H9 (cell line): ENCODE results near the gene CCDC137. TPM values are rescaled to one million over a fixed set of nuclear protein-coding genes. Genes with fewer than 3 reads are reported as not detected.

Experiments
- DNase-seq: peaks from one replicate; pipeline ENCODE4 v3.0.0-alpha.2; 2017
- H2AFZ ChIP-seq: one replicate; pipeline ENCODE4 v1.6.1; 2013; ENCODE audit warnings: mild to moderate bottlenecking, low read length, control low read depth, moderate library complexity
- H2AK5ac ChIP-seq: 2 replicates; pipeline ENCODE4 v1.6.1; 2013; ENCODE audit warnings: low read length, control low read depth, mixed read lengths; ENCODE audit not compliant: insufficient read length
- H2BK120ac ChIP-seq: one replicate; pipeline ENCODE4 v1.6.1; 2013; ENCODE audit warnings: low read depth, mild to moderate bottlenecking, low read length, control low read depth, inconsistent platforms; ENCODE audit not compliant: poor library complexity, severe bottlenecking
- H2BK12ac ChIP-seq: 2 replicates; pipeline ENCODE4 v1.6.1; 2013; ENCODE audit warnings: low read length, control low read depth, mixed read lengths, low read depth; ENCODE audit not compliant: insufficient read length
- H2BK15ac ChIP-seq: 2 replicates; pipeline ENCODE4 v1.6.1; 2013; ENCODE audit warnings: low read depth, low read length, control low read depth
- H2BK20ac ChIP-seq: one replicate; pipeline ENCODE4 v1.6.1; 2013; ENCODE audit warnings: low read depth, mild to moderate bottlenecking, low read length, control low read depth, inconsistent platforms; ENCODE audit not compliant: poor library complexity, severe bottlenecking
- H2BK5ac ChIP-seq: 2 replicates; pipeline ENCODE4 v1.6.1; 2013; ENCODE audit warnings: low read length, control low read depth, mixed read lengths; ENCODE audit not compliant: insufficient read length
- H3K14ac ChIP-seq: 2 replicates; pipeline ENCODE4 v1.6.1; 2013; ENCODE audit warnings: low read length, control low read depth; ENCODE audit not compliant: insufficient read depth
- H3K18ac ChIP-seq: 2 replicates; pipeline ENCODE4 v1.6.1; 2013; ENCODE audit warnings: low read depth, mild to moderate bottlenecking, mixed read lengths, low read length, control low read depth; ENCODE audit not compliant: insufficient read length
- H3K23ac ChIP-seq: 2 replicates; pipeline ENCODE4 v1.6.1; 2013; ENCODE audit warnings: low read length, control low read depth, mixed read lengths, low read depth; ENCODE audit not compliant: insufficient read length
- H3K23me2 ChIP-seq: 2 replicates; pipeline ENCODE4 v1.6.1; 2013; ENCODE audit warnings: low read depth, mild to moderate bottlenecking, mixed read lengths, low read length, control low read depth; ENCODE audit not compliant: insufficient read length, poor library complexity, severe bottlenecking
- H3K27ac ChIP-seq: 2 replicates; pipeline ENCODE4 v1.5.1; 2013; ENCODE audit warnings: low read length, control low read depth, mixed read lengths, low read depth; ENCODE audit not compliant: insufficient read length
- H3K27me3 ChIP-seq: 2 replicates; pipeline ENCODE4 v1.6.1; 2013; ENCODE audit warnings: low read length, control low read depth, inconsistent platforms; ENCODE audit not compliant: insufficient read depth
- H3K4ac ChIP-seq: 2 replicates; pipeline ENCODE4 v1.6.1; 2013; ENCODE audit warnings: low read depth, mild to moderate bottlenecking, control low read depth, inconsistent platforms, low read length, moderate library complexity
- H3K4me1 ChIP-seq: 2 replicates; pipeline ENCODE4 v1.6.1; 2013; ENCODE audit warnings: low read length, control low read depth, inconsistent platforms; ENCODE audit not compliant: insufficient read depth
- H3K4me2 ChIP-seq: 2 replicates; pipeline ENCODE4 v1.6.1; 2013; ENCODE audit warnings: low read length, control low read depth, mixed read lengths; ENCODE audit not compliant: insufficient read length, insufficient read depth
- H3K56ac ChIP-seq: 2 replicates; pipeline ENCODE4 v1.6.1; 2013; ENCODE audit warnings: low read depth, mild to moderate bottlenecking, mixed read lengths, low read length, control low read depth; ENCODE audit not compliant: insufficient read length
- H3K79me1 ChIP-seq: 2 replicates; pipeline ENCODE4 v1.6.1; 2013; ENCODE audit warnings: low read depth, mild to moderate bottlenecking, moderate library complexity, low read length, control low read depth, inconsistent platforms; ENCODE audit not compliant: insufficient read depth, poor library complexity, severe bottlenecking
- H3K79me2 ChIP-seq: 2 replicates; pipeline ENCODE4 v1.6.1; 2013; ENCODE audit warnings: low read length, control low read depth, inconsistent platforms; ENCODE audit not compliant: insufficient read depth
- H3K9ac ChIP-seq: 2 replicates; pipeline ENCODE4 v1.6.1; 2013; ENCODE audit warnings: low read length, control low read depth, mixed read lengths; ENCODE audit not compliant: insufficient read length; ENCODE audit errors: extremely low read depth
- H3K9me3 ChIP-seq: one replicate; pipeline ENCODE4 v1.6.1; 2013; ENCODE audit warnings: low read depth, low read length, inconsistent platforms; ENCODE audit not compliant: control insufficient read depth
- H3T11ph ChIP-seq: one replicate; pipeline ENCODE4 v1.6.1; 2013; ENCODE audit warnings: mild to moderate bottlenecking, low read length, control low read depth, inconsistent platforms
- H4K20me1 ChIP-seq: one replicate; pipeline ENCODE4 v1.6.1; 2013; ENCODE audit not compliant: control insufficient read depth, insufficient read length, insufficient read depth
- H4K5ac ChIP-seq: 2 replicates; pipeline ENCODE4 v1.6.1; 2013; ENCODE audit warnings: low read depth, mild to moderate bottlenecking, mixed read lengths, low read length, control low read depth; ENCODE audit not compliant: insufficient read length
- H4K8ac ChIP-seq: replicated peaks from 2 replicates; pipeline ENCODE4 v1.6.1; 2013; ENCODE audit warnings: low read length, control low read depth, mixed read lengths, low read depth; ENCODE audit not compliant: insufficient read length
- H4K91ac ChIP-seq: 2 replicates; pipeline ENCODE4 v1.6.1; 2013; ENCODE audit warnings: low read depth, mild to moderate bottlenecking, moderate library complexity, mixed read lengths, low read length, control low read depth; ENCODE audit not compliant: insufficient read length
- H3K27ac Mint-ChIP-seq, 3 experiments: 2 replicates in 2 of 3; 3 replicates in 1 of 3; pipeline ENCODE4 v1.8.0; 2020 to 2021; ENCODE audit warnings: mixed read lengths in 3 of 3, mild to moderate bottlenecking in 1 of 3, moderate library complexity in 1 of 3
- H3K27me3 Mint-ChIP-seq: 2 replicates; pipeline ENCODE4 v1.8.0; 2021; ENCODE audit warnings: low read depth, mild to moderate bottlenecking, moderate library complexity, mixed read lengths
- H3K36me3 Mint-ChIP-seq, 3 experiments: 2 replicates in 2 of 3; 3 replicates in 1 of 3; pipeline ENCODE4 v1.8.0; 2020 to 2021; ENCODE audit warnings: low read depth in 3 of 3, mixed read lengths in 3 of 3; ENCODE audit not compliant: insufficient read depth in 1 of 3
- H3K4me1 Mint-ChIP-seq, 2 experiments: 2 replicates each; pipeline ENCODE4 v1.8.0; 2020; ENCODE audit warnings: mixed read lengths in 2 of 2
- H3K4me3 Mint-ChIP-seq, 2 experiments: 2 replicates in 1 of 2; 3 replicates in 1 of 2; pipeline ENCODE4 v1.8.0; 2020 to 2021; ENCODE audit warnings: mild to moderate bottlenecking in 2 of 2, mixed read lengths in 2 of 2, moderate library complexity in 1 of 2
- H3K9me3 Mint-ChIP-seq, 2 experiments: 2 replicates in 1 of 2; 3 replicates in 1 of 2; pipeline ENCODE4 v1.8.0; 2020; ENCODE audit warnings: mild to moderate bottlenecking in 2 of 2, mixed read lengths in 2 of 2, moderate library complexity in 1 of 2
- WGBS: extraction: QIAGEN DNeasy Blood & Tissue Kit; methylation state at CpG from one replicate; pipeline ENCODE4 v1.1.7; 2013; ENCODE audit warnings: missing lambda C conversion rate, low lambda C conversion rate, mixed read lengths; ENCODE audit not compliant: insufficient read length; ENCODE audit errors: extremely low coverage; 5-methylcytosine and 5-hydroxymethylcytosine counted together
- total RNA-seq: library from RNA; stranded (reverse); gene quantifications from 2 replicates; pipeline ENCODE4 v1.2.1, GENCODE V29; 2021
- TF ChIP-seq, protein P1 (sequence below): fragments of 200-600 bp; sonication (generic); conservative IDR thresholded peaks from 3 replicates; pipeline ENCODE4 v1.8.0; 2021; ENCODE audit warnings: antibody characterized with exemption, mild to moderate bottlenecking

Gene CCDC137
- total RNA-seq, 1 experiment from 2014 or later = 60.8 TPM

DNA sequence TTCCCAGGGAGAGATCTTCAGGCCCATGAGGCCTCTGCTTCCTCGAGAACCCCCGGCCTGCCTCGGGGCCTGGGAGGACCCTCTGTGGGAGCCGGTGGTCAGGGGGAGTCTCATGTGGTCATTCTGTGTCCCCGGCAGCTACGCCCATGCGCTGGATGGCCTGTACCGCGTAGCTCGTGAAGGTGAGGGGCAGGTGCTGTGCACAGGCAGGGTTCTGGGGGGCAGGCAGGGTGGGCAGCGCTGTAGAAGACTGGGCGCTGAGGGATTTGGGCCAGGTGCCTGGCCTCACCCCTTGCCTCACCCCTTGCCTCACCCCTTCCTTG lies 50.1 kb downstream of the CCDC137 start:
- Histone ChIP-seq H3T11ph (no peak overlapping the region), H2AK5ac (no peak overlapping the region), H3K23ac (no peak overlapping the region), H3K79me1 (no peaks in the 10 kb centered on the region), H2BK5ac (no peak overlapping the region), H3K27ac (no peak overlapping the region), H3K9me3 (no peaks in the 10 kb centered on the region), H3K27me3 (no peaks in the 10 kb centered on the region), H2BK12ac (no peak overlapping the region), H3K4me1 (no peaks in the 10 kb centered on the region), H3K79me2 (no peaks in the 10 kb centered on the region; the same call in 1 of the 2 replicates), H2AFZ (no peak overlapping the region), H2BK15ac (no peak overlapping the region), H3K4ac (no peak overlapping the region), H3K9ac (no peak overlapping the region), H4K5ac (no peak overlapping the region), H4K8ac (no peak overlapping the region), H4K20me1 (no peaks in the 10 kb centered on the region), H4K91ac (no peak overlapping the region), H3K18ac (no peak overlapping the region), H3K4me2 (no peak overlapping the region), H3K23me2 (peaks cover 8% of the 10 kb centered on the region), H3K14ac (no peak overlapping the region), H2BK20ac (no peak overlapping the region), H3K56ac (no peak overlapping the region), H2BK120ac (no peak overlapping the region)
- H3K4me3 Mint-ChIP-seq = no peak overlapping the region
- H3K36me3 Mint-ChIP-seq = peaks cover 6 to 19% (median 14%) of the 10 kb centered on the region in 3 experiments
- no CpG with 5 or more reads among the region's 12 CpGs for WGBS
- H3K4me1 Mint-ChIP-seq = peaks cover 8 to 15% of the 10 kb centered on the region in 2 experiments
- H3K27me3 Mint-ChIP-seq = no peaks in the 10 kb centered on the region; the same call in 1 of the 2 replicates
- TF ChIP-seq, protein P1, sequence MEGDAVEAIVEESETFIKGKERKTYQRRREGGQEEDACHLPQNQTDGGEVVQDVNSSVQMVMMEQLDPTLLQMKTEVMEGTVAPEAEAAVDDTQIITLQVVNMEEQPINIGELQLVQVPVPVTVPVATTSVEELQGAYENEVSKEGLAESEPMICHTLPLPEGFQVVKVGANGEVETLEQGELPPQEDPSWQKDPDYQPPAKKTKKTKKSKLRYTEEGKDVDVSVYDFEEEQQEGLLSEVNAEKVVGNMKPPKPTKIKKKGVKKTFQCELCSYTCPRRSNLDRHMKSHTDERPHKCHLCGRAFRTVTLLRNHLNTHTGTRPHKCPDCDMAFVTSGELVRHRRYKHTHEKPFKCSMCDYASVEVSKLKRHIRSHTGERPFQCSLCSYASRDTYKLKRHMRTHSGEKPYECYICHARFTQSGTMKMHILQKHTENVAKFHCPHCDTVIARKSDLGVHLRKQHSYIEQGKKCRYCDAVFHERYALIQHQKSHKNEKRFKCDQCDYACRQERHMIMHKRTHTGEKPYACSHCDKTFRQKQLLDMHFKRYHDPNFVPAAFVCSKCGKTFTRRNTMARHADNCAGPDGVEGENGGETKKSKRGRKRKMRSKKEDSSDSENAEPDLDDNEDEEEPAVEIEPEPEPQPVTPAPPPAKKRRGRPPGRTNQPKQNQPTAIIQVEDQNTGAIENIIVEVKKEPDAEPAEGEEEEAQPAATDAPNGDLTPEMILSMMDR = no peak
- no peak overlapping the region for H3K27ac Mint-ChIP-seq
- DNase-seq = no peak
- no peaks in the 10 kb centered on the region; a peak in 1 of 5 replicates for H3K9me3 Mint-ChIP-seq
